Measurements from ENCODE around the gene WWOX.

WWOX gene

GRCh38 chr16:78147911-78148401 lies 48.5 kb downstream of the WWOX start:
- no peak for DNase-seq

DNA sequence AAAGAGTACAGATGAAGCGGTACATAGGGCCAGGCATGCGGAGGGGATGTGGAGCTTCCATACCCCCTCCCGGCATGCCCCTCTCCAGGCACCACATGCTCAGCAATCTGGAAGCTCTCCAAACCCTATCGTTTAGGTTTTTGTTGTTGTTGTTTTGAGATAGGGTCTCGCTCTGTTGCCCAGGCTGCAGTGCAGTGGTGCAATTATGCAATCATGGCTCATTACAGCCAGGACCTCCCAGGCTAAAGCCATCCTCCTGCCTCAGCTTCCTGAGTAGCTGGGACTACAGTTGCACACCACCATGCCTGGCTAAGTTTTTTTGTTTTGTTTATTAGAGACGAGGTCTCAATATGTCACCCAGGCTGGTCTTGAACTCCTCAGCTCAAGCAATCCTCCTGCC lies 50.8 kb downstream of the WWOX start:
- DNase-seq: no peak

GRCh38 chr16:78154729-78155461 lies 55.4 kb downstream of the WWOX start:
- no peak for DNase-seq

- no peak for DNase-seq
These were observed 56.4 kb downstream of the WWOX start for GRCh38 chr16:78155791-78156345.

- DNase-seq: no peak
These were observed 61.7 kb downstream of the WWOX start for GRCh38 chr16:78161023-78161729.

DNA sequence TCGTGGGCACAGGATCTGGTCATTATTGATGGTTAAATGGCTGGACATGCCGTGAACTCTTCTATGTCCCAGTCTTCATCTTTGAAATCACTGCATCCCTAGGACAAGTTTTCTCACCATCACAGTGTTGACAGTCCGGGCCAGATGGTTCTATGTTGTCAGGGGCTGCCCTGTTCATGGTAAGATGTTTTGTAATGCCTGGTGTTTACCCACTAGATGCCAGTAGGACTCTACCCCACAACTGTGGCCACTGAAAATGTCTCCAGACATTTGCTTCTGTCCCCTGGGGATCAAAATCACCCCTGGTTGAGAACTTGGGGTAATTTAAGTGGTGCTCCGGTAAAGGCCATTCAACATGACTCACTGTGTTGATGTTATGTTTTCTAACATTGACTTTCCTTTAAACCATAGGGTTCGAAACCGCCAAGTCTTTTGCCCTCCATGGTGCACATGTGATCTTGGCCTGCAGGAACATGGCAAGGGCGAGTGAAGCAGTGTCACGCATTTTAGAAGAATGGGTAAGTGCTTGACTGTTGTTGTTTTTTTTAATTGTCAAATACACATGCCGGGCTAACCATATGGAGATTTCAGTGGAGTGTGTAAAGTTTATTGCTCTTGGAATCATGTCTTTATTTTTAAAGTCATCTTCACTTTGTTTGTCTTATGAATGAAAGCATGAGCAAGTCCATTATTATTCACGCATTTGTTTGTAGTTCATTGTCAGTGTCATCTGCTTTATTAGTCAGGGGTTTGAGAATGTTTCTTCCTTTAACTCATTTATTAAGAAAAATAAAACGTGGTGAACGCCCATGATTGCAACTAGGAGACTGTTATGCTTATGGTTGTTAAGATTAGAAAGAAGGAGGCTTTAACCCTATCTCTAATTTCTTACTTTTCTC lies 64.6 kb downstream of the WWOX start:
- no peak for DNase-seq

- DNase-seq: no peak
These were observed 71.1 kb downstream of the WWOX start for GRCh38 chr16:78170494-78170933.

DNA sequence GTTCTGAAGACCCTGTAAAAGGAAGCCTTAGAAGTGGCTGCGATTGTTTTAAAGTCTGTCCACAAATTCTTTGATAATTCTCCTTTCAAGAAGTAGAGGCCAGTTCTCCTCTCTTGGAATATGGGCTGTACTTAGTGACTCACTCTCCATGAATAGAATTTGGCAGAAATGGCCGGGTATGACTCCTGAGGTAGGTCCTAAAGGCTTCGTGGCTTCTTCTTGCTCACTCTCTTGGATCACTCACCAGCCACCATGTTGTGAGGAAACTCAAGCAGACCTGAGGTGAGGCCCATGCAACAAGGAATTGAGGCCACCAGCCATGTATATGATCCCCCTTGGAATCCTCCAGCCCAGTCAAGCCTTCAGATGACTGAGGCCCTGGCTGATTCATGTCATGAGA lies 75.8 kb downstream of the WWOX start:
- no peak for DNase-seq

DNA sequence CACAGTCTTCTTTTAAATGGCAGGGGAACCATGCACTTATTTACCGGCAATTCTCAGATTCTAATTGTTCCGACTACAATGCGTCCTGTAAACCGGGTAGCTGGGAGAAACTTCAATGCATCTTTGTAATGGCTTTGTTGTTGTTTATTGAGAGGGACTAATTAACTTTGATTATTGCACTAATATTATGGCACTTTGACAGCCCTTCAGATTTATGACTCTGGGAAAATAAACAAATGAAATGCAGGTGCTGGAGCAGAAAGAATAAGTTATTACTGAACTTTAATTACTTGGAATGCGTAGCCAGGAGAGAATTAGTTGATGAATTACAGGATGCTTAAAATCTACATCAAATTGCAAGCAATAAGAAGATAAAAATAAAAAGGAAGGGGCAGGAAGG lies 77.0 kb downstream of the WWOX start:
- DNase-seq: no peak

GRCh38 chr16:78177218-78177617 lies 77.8 kb downstream of the WWOX start:
- DNase-seq: no peak

DNA sequence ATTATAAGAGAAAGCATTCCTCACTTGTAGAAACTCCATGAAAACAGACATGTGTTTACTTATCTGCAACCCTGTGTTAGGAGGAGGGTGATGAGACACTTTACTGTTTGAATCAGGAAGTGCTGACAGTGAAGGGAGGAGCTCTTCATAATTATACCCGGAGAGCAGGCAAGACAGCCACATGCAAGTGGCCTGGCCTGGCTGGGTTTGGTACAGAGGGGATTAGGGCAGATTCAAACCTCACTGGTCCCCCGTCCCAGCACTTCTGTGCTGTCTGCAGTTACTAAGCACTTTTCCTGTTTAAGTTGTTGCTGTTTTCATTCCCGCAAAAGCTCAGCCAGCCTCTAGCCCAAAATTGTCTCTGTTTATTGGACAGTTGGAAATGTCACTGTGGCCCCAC lies 78.5 kb downstream of the WWOX start:
- DNase-seq: no peak

DNA sequence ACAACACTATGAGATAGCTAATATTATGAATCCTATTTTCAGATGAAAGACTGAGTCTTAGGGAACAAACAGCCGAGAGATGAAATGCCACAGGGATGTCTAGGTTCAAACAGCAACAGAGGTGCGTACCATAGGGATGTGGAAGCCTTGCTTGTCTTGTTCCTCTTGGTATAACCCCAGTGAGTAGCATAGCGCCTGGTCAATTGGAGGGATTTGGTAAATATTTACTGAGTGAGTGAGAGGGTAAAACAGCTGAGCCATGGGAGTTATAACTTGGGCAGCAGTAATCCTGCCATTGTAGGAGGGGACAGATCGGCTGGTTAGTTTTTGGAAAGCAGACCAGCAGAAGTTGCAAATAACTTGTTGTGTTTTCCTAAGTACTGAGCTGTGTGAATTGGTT lies 80.2 kb downstream of the WWOX start:
- DNase-seq: no peak

- no peak for DNase-seq
These were observed 80.9 kb downstream of the WWOX start for GRCh38 chr16:78180349-78180748.

DNA sequence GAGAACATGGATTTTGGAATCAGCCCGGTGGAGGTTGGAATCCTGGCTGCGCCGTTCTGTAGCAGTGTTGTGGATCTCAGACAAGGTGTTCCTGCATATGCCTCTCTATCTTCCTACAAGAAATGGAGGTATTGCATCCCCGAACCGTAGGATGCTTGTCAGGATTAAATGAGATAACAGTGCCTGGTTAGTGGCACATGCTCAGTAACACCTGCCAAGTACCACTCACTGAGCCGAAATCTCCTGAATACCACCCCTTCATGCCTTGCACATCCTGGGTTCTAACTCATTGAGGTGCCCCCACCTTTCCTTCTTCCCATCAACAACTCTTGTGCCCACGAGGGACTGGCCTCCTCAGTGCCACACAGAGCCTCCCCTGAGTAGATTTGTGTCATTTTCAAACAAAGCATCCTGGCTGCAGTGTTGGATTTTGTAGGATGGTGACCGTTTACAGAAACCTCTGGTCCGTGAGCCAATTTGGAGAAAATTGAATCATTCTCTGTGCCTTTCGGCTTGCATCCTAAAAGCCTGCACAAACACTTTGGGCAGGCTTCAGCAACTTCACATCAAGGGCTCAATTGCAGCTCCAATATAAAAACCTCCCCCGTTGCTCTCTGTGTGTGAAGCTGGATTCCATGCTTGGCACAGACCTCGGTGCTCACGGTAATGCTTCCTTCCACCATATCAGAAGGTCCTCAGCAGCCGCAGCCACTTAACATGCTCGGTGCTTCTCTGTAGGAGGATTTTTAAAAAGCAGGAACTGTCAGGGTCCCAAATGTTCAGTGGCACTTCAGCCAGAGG lies 84.2 kb downstream of the WWOX start:
- DNase-seq: no peak

DNA sequence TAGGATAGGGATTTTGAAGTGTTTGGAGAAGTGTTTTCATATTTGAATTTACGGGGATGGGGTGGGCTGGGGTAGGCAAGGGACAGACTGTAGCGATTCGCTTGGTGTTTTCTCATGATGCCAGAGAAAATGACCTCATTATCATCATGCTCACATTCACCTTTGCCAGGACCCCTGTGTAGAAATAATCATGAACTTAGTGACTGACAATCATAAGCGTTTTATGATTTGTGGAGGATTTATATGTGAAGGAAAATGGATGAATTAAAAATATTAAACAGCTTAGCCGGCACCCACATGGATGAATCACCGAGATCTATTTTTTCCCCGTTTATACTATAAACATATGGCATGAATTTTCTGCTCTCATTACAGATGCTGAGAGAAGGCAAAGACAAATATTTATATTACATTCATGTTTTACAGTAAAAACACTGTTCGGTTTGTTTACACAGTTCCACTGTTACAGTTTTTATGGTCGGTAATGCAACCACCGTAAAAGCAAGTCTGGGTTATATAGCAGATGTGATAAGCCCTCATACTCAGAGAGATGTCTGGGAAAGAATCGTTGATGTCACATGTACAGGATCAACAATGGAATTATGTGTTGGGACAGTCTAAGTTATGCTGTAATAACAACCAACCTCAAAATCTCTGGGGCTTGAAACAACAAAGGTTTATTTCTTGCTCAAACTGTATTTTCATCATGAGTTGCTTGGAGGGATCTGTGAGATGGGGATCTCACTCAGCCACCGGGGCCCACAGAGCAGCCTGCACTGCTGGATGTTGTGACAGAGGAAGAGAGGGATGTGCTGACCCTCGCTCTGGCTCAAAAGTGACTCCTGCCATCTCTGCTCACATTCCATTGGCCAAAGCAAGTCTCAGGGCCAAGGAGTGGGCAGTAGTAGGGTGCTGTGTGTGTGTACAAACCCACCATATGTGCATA lies 85.1 kb downstream of the WWOX start:
- DNase-seq: no peak

- no peak for DNase-seq
These were observed 89.7 kb downstream of the WWOX start for GRCh38 chr16:78189121-78189520.

GRCh38 chr16:78192734-78193488 lies 93.5 kb downstream of the WWOX start:
- no peak for DNase-seq

GRCh38 chr16:78194948-78195347 lies 95.5 kb downstream of the WWOX start:
- no peak for DNase-seq

- DNase-seq: no peak
These were observed 96.3 kb downstream of the WWOX start for GRCh38 chr16:78195797-78196196.

- no peak for DNase-seq
These were observed 97.0 kb downstream of the WWOX start for GRCh38 chr16:78196502-78196901.
